Thoracic aorta (tissue), 2 donors: ENCODE results near the gene MRPL27. TPM values are rescaled to one million over a fixed set of nuclear protein-coding genes. Genes with fewer than 3 reads are reported as not detected.
"Not testable (repeated sequence)": the region's sequence is repeated elsewhere in the genome, so short reads cannot be mapped to it uniquely, and the experiment has no call there.

Experiments used
- ATAC-seq: fragments of 150-250 bp; one replicate; pipeline ENCODE4 v1.8.0; 2017; ENCODE audit warnings: low read depth; ENCODE audit not compliant: insufficient number of reproducible peaks, low FRiP score
- DNase-seq: peaks from one replicate; pipeline ENCODE4 v3.0.0-alpha.2; 2020; ENCODE audit warnings: low spot score
- H3K27ac ChIP-seq, 2 donors: fragments of 200-600 bp; sonication (generic); 1 replicate in 1 of 2; 2 replicates in 1 of 2; pipeline ENCODE4 v1.5.1; 2016; ENCODE audit warnings: mild to moderate bottlenecking in 2 of 2, moderate library complexity in 2 of 2
- H3K27me3 ChIP-seq: fragments of 200-600 bp; sonication (generic); replicated peaks from 2 replicates; pipeline ENCODE4 v1.6.0; 2016; ENCODE audit warnings: mild to moderate bottlenecking; ENCODE audit not compliant: insufficient read depth
- H3K36me3 ChIP-seq: fragments of 200-600 bp; sonication (generic); one replicate; pipeline ENCODE4 v1.5.1; 2016
- H3K4me1 ChIP-seq, 2 donors: fragments of 200-600 bp; sonication (generic); 1 replicate in 1 of 2; 2 replicates in 1 of 2; pipeline versions ENCODE4 v1.5.1 to v1.6.0; 2016; ENCODE audit warnings: low read depth in 2 of 2, mild to moderate bottlenecking in 1 of 2; ENCODE audit not compliant: control insufficient read depth in 1 of 2
- H3K4me3 ChIP-seq: fragments of 200-600 bp; sonication (generic); 2 replicates; pipeline ENCODE4 v1.5.1; 2016; ENCODE audit warnings: mild to moderate bottlenecking
- H3K9me3 ChIP-seq: fragments of 200-600 bp; sonication (generic); 2 replicates; pipeline ENCODE4 v1.5.1; 2016
- CTCF ChIP-seq: fragments of 200-600 bp; sonication (generic); IDR thresholded peaks from one replicate; pipeline ENCODE4 v1.5.1; 2019; ENCODE audit warnings: antibody characterized with exemption
- total RNA-seq, 2 donors: library from RNA; depleted of rRNA; stranded (reverse); fragments of >200 nt; gene quantifications; one replicate each; pipeline versions ENCODE4 v1.1.0 to v1.2.3, GENCODE V29; 2016

The MRPL27 gene
- total RNA-seq, 2 donors from 2014 or later, result 17.1 to 42.9 TPM

GRCh38 chr17:50345432-50346312 lies 27.3 kb downstream of the MRPL27 start, which contains the start of gene XYLT2:
Gene XYLT2, plus strand, starts transcription at chr17:50346126. Its CDS starts 15 bp downstream, at chr17:50346141.
- no peaks in the 10 kb centered on the region for H3K36me3 ChIP-seq
- H3K9me3 ChIP-seq, result no peaks in the 10 kb centered on the region
- H3K4me1 ChIP-seq, result peaks cover 13 to 28% of the 10 kb centered on the region in 2 donors
- H3K27me3 ChIP-seq, result no peaks in the 10 kb centered on the region
- DNase-seq (peak; percentile 38), ATAC-seq (peak; percentile 58)
- peak within 1 kb of the TSS in 1 of 2 donors; percentile 16 for H3K27ac ChIP-seq
- H3K4me3 ChIP-seq, result peak within 1 kb of the TSS; percentile 86
- TF ChIP-seq CTCF, result no peak

DNA sequence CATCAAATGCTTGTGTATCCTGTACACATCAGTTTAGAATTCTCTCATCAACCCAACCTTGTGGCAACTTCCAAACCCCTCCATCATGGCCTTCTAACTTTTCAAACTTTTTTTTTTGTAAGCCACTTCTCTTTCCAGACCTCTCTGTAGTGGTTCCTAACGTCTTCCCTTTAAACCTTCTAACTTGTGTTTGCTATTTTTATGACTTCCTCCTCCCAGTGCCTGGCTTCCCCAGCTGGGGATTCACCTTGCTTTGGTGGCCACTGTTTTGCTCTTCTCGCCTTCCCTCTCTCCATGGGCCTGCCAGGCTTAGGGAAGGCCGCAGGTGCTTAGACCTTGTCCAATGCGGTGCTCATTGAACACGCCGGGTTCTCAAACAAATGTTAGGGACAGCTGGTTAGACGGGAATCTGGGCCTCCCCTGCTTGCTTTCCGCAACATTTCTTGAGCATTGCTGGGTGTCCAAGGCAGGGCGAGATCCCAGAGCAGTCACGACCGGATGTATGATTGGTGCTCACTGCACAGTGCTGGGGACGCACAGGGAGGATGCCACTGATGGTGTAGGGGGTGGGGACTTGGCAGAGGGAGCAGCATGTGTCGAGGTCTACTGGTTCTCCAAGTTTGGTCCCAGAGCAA lies 28.1 kb downstream of the MRPL27 start:
- no peaks in the 10 kb centered on the region for H3K27me3 ChIP-seq
- no peak overlapping the region for H3K4me3 ChIP-seq
- H3K9me3 ChIP-seq, result no peaks in the 10 kb centered on the region
- H3K4me1 ChIP-seq, result peaks cover 13 to 28% of the 10 kb centered on the region in 2 donors
- no peak overlapping the region for H3K27ac ChIP-seq
- ATAC-seq (no peak), DNase-seq (no peak)
- TF ChIP-seq CTCF, result no peak
- H3K36me3 ChIP-seq, result no peaks in the 10 kb centered on the region

DNA sequence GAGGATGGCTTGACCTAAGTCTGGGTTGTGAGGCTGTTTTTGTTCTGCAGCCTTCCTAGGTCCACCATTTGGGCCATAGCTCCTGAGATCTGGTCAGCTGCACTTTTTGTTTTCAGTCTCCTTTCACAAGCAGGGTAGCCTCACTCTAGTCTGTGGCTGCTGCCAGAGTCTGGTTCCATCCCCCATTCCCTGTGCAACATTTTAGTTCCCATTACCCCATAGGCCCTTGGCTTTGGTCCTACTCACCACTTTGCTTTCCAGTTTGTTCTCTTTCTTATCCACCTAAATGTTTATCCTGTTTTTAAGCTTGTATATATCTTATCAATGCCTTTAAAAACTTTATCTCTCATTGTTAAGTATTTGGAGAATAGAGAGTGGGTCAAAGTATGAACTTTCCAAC lies 33.6 kb downstream of the MRPL27 start:
- DNase-seq, result no peak

GRCh38 chr17:50338645-50339044 lies 34.3 kb downstream of the MRPL27 start:
- no peak for DNase-seq
- Histone ChIP-seq H3K4me1 (no peaks in the 10 kb centered on the region), H3K27ac (no peak overlapping the region), H3K27me3 (no peaks in the 10 kb centered on the region), H3K36me3 (no peaks in the 10 kb centered on the region), H3K4me3 (no peak overlapping the region), H3K9me3 (no peaks in the 10 kb centered on the region)
- TF ChIP-seq CTCF, result no peak
- ATAC-seq, result no peak

More for the DNA sequence above, 33.6 kb downstream of the MRPL27 start:
- Histone ChIP-seq H3K27me3 (no peaks in the 10 kb centered on the region), H3K9me3 (no peaks in the 10 kb centered on the region), H3K27ac (no peak overlapping the region), H3K4me3 (no peak overlapping the region), H3K4me1 (no peaks in the 10 kb centered on the region), H3K36me3 (no peaks in the 10 kb centered on the region)
- no peak for ATAC-seq
- TF ChIP-seq CTCF, result no peak

- Histone ChIP-seq H3K4me1 (no peaks in the 10 kb centered on the region), H3K4me3 (no peak overlapping the region), H3K27me3 (no peaks in the 10 kb centered on the region), H3K27ac (no peak overlapping the region), H3K36me3 (no peaks in the 10 kb centered on the region), H3K9me3 (no peaks in the 10 kb centered on the region)
- TF ChIP-seq CTCF, result no peak
- DNase-seq (no peak), ATAC-seq (no peak)
Measured at GRCh38 chr17:50337956-50338355, 35.0 kb downstream of the MRPL27 start.

GRCh38 chr17:50333291-50334057 lies 39.5 kb downstream of the MRPL27 start:
- not testable (repeated sequence) for DNase-seq, H3K4me1 ChIP-seq, H3K4me3 ChIP-seq, H3K27me3 ChIP-seq, H3K27ac ChIP-seq, ATAC-seq, H3K9me3 ChIP-seq, H3K36me3 ChIP-seq
